ENCODE data around the gene NCSTN.
"Not testable (repeated sequence)": the region's sequence is repeated elsewhere in the genome, so short reads cannot be mapped to it uniquely, and the experiment has no call there.

Gene NCSTN

DNA sequence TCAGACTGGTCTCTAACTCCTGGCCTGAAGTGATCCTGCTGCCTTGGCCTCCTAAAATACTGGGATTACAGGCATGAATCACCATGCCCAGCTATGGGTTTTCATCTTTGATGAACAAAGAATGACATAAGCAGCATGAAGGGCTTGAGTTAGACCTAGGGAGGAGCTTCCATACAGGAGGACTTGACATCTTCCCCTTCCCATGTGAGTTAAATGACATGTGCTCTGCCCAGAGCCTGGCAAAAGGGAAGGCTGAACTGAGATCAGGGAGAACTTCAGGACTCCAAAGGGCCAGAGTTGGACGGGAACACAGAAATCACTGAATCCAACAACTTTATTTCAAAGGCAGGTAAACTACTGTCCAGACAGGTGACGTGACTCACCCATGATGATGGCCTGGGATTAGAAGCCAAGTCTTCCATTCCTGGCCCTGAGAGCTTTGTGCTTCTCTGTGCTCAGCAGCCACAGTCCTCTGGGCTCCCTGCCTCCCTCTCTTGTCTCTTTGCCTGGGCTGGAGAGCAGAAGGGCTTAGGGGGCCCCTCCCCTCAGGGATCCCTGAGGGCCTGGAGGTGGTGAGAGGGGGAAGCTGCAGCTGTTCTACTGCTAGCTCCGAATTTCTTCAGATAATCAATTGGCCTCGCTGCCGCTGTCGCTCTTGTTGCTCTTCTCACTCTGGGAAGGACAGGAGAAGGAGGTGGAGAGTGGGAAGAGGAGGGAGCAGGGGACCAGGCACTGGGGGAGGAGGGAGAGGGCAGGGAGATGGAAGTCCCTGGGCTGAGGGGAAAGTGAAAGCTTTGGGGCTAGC is 31.3 kb downstream of the NCSTN start:
- DNase-seq, result peak in 1 of 3 experiments; percentile 51

DNA sequence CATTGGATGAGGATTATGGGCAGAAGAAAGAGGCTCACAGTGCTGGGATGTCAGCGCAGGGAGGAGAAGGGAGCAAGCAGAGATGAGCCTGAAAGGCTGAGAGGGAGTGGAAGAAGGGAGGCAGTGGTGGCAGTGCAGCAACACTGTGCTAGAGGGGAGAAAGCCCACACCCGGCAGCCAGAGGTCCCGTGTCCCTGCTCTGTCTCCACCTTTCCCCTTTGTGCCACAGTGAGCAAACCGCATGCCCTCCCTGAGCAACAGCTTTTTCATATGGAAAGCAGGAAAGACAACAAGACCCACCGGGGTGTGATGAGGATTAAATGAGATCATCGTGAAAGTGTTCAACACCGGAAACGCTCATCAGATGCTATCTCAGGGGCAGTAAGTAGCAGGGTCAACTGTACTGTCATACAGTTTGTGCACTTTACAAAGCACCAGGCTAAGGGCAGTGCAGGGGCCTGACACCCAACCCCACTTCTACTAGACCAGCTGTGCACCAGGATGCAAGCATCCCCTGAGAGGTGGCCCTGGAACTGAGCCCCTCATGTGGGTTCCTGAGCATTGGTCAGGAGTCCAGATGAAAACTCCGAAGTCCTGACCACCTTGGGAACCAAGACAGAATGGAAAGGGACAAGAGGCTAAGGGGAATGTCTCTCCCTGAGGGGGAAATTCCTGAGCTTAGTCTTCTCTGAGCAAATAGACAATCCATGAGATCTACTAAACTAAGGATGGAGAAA is 32.8 kb downstream of the NCSTN start:
- DNase-seq, result no peak

DNA sequence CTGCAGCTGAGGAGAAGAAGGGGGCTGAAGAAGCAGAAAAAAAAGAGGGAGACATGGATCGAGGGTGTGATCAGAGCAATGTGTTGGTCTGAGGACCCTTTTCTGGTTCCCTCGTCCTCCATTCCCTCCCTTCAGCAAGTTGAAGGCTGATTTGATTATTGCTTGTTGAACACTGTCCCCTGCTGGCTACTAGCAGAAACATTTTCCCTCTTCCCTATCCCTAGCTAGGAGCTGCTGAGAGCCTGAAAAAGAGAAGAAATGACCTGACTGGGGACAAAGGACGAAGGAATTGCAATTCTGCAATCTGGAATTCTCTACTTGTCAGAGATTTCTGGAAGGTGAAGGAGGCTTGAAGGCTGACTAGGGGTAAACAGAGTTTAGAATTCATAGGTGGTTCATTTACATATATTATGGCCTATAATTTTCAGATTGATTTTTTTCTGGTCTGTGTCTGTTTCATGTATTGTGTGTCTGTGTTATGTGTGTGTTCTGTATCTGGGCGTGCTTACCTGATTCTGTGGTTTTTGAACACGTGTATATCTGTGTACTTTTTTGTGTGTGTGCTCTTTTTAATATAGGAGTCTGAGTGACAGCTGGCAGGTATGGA is 33.4 kb downstream of the NCSTN start:
- peak; percentile 37 to 78 (median 73) for DNase-seq

- no peak for DNase-seq
Observed at GRCh38 chr1:160377585-160378206, 34.5 kb downstream of the NCSTN start.

- DNase-seq, result not testable (repeated sequence)
Observed at GRCh38 chr1:160384812-160385211, 41.6 kb downstream of the NCSTN start.

DNA sequence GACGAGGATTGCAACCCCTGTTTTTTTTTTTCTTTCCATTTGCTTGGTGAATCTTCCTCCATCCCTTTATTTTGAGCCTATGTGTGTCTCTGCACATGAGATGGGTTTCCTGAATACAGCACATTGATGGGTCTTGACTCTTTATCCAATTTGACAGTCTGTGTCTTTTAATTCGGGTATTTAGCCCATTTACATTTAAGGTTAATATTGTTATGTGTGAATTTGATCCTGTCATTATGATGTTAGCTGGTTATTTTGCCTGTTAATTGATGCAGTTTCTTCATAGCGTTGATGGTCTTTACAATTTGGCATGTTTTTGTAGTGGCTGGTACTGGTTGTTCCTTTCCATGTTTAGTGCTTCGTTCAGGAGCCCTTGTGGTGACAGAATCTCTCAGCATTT is 45.2 kb downstream of the NCSTN start:
- DNase-seq, result not testable (repeated sequence)

DNA sequence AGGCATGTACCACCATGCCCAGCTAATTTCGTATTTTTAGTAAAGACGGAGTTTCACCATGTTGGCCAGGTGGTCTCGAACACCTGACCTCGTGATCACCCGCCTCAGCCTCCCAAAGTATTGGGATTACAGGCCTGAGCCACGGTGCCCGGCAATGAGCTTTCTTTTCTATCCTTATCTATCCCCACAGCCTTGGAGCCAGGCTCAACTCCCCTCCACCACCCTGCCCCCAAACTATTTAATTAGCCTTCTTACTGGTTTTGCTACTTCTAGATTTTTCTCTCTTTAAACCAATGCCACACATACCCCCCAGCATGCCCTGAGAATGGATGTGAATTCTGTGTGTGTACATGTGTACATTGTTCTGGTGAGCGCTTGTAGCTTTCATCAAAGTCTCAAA is 51.5 kb downstream of the NCSTN start:
- no peak for DNase-seq

GRCh38 chr1:160397651-160398050 is 54.5 kb downstream of the NCSTN start:
- no peak for DNase-seq

DNA sequence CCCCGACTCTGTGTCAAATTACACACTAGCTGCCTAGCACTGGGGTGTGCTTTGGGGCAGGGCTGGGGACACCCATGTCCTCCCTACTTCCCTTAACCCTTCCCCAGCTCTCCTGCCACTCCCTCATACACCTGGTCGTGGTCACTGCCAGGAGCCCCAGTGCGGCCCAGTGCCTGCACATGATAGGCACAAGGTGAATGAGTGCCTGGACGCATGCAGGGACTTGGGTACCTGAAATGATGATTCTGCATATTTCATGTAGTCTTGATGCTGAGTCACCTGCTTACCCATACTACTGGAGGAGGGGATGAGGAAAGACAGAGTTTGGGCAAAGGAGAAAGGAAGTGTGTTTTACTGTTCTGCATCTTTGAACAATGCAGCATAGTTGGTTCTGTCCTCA is 55.6 kb downstream of the NCSTN start:
- DNase-seq, result no peak

GRCh38 chr1:160399544-160400222 is 56.5 kb downstream of the NCSTN start:
- DNase-seq, result peak in 1 of 3 experiments; percentile 61

GRCh38 chr1:160400223-160400645 is 57.1 kb downstream of the NCSTN start, which contains the start of gene VANGL2:
Gene VANGL2, plus strand, starts transcription at chr1:160400564. Its CDS starts 15,274 bp downstream, at chr1:160415838.
- DNase-seq, result peak; percentile 77 to 95 (median 85)

- peak; percentile 62 to 82 (median 77) for DNase-seq
Observed at GRCh38 chr1:160400646-160401486, 57.7 kb downstream of the NCSTN start.

DNA sequence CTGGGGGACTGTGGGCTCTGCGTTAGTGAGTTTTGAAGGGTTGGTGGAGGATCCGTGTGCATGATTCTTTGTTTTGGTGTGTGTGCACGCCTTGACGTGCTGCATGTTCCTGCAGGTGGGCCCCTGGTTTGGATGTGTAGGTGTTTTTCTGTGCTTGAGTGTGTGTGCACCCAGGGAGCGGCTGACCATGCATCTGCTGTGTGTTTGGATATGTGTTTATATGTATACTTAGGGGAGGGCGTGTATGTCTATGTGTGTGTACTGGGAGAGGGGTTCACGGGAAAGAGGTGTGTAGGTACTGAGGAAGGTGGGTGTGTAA is 58.3 kb downstream of the NCSTN start:
- peak in 2 of 3 experiments; percentile 31 to 56 for DNase-seq

DNA sequence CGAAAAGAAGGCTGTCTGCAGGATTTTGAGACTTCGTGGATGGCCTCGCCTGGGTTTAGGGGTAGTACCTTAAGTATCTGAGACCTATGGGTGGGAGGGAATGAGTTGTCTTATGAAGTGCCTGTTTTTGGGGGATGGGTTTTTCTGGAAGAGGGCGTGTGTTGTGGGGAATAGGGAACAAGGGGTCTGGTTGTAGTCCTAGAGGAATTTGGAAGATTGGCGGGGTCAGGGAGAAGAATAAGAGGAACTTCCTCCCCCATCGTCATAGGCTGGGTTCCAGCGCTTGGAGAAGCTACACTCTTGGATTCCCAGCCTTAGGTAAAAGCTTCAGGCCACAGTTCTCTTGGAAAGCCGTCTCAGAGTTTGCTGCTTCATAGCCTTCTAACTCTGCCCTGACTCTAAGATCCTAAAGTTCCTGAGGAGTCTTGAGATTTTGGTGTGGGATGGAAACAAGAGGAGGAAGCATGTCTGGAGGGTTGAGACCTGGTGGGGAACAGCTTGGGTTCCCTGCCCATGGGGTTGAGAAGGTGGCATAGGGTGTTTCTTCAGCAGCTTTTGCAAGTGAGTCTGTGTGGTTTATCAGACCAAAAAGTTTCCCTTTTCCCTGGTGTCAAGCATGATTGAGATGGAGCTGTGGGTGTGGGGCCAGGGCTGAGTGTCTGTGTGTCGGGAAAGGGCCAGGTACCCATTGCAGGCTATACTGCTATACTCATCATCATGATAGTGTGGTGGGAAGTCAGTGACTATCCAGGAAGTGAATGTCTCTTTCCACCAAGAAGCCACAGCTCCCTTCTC is 59.0 kb downstream of the NCSTN start:
- peak in 1 of 3 experiments; percentile 8 for DNase-seq

GRCh38 chr1:160403244-160403643 is 60.1 kb downstream of the NCSTN start:
- no peak for DNase-seq

GRCh38 chr1:160404094-160404493 is 60.9 kb downstream of the NCSTN start:
- peak in 1 of 3 experiments; percentile 51 for DNase-seq

DNA sequence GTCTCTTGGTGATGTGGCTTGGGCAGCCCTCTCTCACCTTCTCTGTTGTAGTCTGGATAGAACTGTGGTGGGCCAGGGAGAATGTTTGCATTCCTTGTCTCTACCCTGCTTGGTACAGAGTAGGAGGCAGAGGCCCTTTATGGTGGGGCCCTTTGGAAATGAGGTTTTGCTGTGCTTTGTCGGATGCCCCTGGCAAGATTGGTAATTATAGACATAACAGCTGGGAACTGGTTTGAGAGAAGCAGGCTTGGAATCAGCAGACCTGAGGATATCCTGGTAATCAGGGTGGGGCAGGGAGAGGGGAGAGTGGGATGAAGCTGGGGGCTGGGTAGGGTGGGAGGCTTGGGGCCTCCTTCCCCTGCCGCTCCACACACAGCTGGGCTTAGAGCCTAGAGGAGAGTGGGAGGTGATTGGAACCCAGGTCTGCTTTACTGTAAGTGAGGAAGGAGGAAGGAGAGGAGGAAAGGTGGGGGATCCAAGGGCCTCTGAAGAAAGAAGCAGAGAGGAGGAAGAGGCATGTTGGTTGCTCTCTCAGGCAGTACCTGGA is 62.2 kb downstream of the NCSTN start:
- DNase-seq, result no peak

DNA sequence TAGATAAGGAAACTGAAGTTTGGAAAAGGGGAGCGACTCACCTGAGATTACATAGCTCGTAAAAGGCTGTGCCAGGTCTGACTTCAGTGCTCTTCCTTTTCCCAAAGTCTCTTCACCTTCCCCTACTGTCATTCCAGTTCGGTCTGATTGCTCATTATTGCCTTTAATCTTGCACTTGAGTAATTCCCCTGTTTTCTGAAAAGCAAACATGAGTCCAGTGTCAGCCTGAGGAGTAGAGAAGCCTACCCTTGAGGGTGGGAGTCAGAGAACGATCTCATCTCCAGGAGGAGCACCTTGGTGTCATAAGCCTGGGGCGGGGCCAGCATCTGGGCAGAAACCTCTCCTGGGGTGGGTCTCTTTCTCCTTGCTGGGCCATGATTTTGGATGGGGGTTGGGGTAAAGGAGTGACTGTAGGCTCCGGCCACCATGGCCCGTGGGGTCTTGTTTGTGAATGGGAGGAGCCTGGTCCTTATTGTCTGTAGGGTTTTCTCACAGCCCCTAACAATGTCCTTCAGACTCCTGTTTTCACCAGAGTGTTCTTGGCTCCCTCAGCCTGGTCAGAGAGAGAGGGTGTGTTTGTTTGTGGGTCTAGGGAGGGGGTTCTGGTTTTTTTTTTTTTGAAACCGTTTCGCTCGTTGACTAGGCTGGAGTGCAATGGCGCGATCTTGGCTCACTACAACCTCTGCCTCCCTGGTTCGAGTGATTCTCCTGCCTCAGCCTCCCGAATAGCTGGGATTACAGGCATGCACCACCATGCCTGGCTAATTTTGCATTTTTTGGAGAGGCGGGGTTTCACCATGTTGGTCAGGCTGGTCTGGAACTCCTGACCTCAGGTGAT is 63.2 kb downstream of the NCSTN start:
- no peak for DNase-seq

Data from NCI-H1417 (cell line).